ENCODE measurements around the gene PLXNC1.

Gene PLXNC1

GRCh38 chr12:94239332-94239993 lies 91.1 kb downstream of the PLXNC1 start:
- in situ Hi-C loops (cut with MboI; ENCODE audit: low pct_unique_long_range_greater_than_20kb, low sequenced_read_pairs, unreplicated experiment) = no loop called here
- TF ChIP-seq CTCF (IDR thresholded peaks at IDR 0.05; ENCODE audit: extremely low read depth, insufficient read depth, missing control alignments) = no peak
- DNase-seq (ENCODE audit: low spot score) = no peak

- DNase-seq (ENCODE audit: low spot score) = peak; percentile 61
- TF ChIP-seq CTCF (IDR thresholded peaks at IDR 0.05; ENCODE audit: extremely low read depth, insufficient read depth, missing control alignments) = no peak
- in situ Hi-C loops (cut with MboI; ENCODE audit: low pct_unique_long_range_greater_than_20kb, low sequenced_read_pairs, unreplicated experiment) = no loop called here
Measured at GRCh38 chr12:94240171-94240570, 91.8 kb downstream of the PLXNC1 start.

- TF ChIP-seq CTCF (IDR thresholded peaks at IDR 0.05; ENCODE audit: extremely low read depth, insufficient read depth, missing control alignments) = no peak
- DNase-seq (ENCODE audit: low spot score) = no peak
- in situ Hi-C loops (cut with MboI; ENCODE audit: low pct_unique_long_range_greater_than_20kb, low sequenced_read_pairs, unreplicated experiment) = no loop called here
Measured at GRCh38 chr12:94242901-94243300, 94.5 kb downstream of the PLXNC1 start.

- no peak for TF ChIP-seq CTCF (IDR thresholded peaks at IDR 0.05; ENCODE audit: extremely low read depth, insufficient read depth, missing control alignments)
- DNase-seq (ENCODE audit: low spot score) = peak; percentile 23
- in situ Hi-C loops (cut with MboI; ENCODE audit: low pct_unique_long_range_greater_than_20kb, low sequenced_read_pairs, unreplicated experiment) = no loop called here
Measured at GRCh38 chr12:94244165-94245133, 96.1 kb downstream of the PLXNC1 start.

- DNase-seq (ENCODE audit: low spot score) = no peak
- TF ChIP-seq CTCF (IDR thresholded peaks at IDR 0.05; ENCODE audit: extremely low read depth, insufficient read depth, missing control alignments) = no peak
- in situ Hi-C loops (cut with MboI; ENCODE audit: low pct_unique_long_range_greater_than_20kb, low sequenced_read_pairs, unreplicated experiment) = no loop called here
Measured at GRCh38 chr12:94245631-94246383, 97.4 kb downstream of the PLXNC1 start.

DNA sequence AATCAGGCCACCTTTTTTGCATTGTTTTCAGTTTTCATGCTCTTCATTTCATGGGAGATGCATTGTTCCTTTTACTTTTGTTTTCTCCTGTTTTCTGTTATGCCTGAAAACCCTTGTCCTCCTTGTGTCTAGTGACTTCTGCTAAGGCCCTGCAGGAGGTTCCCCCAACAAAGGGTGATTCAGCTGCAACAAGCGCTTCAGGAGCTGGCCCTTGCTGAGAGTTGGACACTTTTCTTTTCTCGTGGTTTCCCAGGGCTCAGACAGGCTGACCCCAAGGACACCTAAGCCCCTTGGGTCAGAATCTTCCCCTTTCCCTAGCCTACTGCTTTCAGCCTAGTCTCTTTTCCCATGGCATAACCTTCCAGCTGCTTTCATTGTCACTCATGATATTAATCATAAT lies 98.9 kb downstream of the PLXNC1 start:
- in situ Hi-C loops (cut with MboI; ENCODE audit: low pct_unique_long_range_greater_than_20kb, low sequenced_read_pairs, unreplicated experiment) = no loop called here

More for the DNA sequence above, 98.9 kb downstream of the PLXNC1 start:
- DNase-seq (ENCODE audit: low spot score) = no peak
- no peak for TF ChIP-seq CTCF (IDR thresholded peaks at IDR 0.05; ENCODE audit: extremely low read depth, insufficient read depth, missing control alignments)
